Measurements from ENCODE around the gene PPP2R2C.

The PPP2R2C gene

DNA sequence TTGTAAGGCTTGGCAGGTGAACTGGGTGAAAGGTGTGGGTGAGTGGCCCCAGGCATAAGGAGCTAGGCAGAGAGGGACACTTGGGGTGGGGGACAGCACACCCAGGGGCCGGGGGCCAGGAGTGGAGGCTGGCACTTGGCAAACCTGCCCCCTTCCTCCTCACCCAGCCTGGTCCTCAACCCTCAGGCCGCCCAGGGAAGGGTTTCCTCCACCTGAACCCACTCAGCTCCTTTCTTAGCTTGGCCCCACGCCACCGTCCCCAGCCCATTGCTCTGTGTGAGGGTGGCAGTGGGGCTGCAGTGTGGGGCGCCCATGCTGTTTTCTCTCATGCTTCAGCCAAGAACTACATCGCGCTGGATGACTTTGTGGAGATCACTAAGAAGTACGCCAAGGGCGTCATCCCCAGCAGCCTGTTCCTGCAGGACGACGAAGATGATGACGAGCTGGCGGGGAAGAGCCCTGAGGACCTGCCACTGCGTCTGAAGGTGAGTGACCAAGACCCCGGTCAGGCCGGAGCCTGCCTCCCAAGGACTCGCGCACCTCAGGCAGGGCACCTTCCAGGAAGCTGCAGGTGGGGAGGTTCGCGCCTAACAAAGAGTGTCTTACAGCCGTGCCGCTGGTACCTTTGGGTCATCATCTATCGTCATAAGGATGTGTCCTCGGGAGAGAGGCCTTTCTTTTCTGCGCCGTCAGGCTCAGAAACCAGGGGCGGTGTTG, 177.6 kb downstream of the PPP2R2C start:
- no peak for DNase-seq
- in situ Hi-C loops (cut with HindIII; ENCODE audit: low pct_ligation_motif_present, low pct_unique_long_range_greater_than_20kb, low sequenced_read_pairs): no loop called here

DNA sequence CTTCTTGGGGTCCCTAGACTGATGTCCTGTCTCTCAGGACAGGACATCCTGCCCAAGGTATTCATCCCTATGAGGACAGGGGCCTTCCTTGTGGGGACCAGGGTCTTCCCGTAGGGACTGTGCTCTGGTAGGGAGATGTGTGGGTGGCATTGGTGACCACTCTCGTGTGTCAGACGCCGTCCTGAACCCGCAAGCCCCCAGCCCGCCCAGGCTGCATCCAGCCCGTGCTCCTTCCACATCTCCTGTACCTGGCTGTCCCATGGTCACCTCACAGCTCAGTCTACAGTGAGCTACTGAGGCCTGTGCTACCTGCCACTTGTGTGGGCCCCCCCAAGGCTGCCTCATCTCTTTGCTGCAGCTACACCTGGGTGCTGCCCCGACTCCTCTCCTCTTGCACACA, 178.8 kb downstream of the PPP2R2C start:
- in situ Hi-C loops (cut with HindIII; ENCODE audit: low pct_ligation_motif_present, low pct_unique_long_range_greater_than_20kb, low sequenced_read_pairs): no loop called here
- no peak for DNase-seq

DNA sequence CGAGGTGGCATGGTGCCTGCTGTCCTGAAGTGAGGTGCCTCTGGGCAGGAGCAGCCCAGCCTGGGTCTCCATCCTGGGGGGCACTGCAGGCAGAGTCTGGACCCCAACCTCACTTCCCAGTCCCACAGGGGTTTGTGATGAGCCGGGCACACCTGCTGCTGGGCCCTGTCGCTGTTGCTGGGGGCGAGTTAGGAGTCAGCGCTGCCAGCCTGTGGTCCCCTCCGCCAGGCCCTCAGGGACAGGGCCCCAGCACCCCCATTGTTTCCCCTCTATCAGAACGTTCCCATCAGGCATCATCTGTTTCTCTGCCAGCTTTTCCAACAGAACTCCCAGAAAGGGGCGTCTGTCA, 179.3 kb downstream of the PPP2R2C start:
- in situ Hi-C loops (cut with HindIII; ENCODE audit: low pct_ligation_motif_present, low pct_unique_long_range_greater_than_20kb, low sequenced_read_pairs): no loop called here
- no peak for DNase-seq

DNA sequence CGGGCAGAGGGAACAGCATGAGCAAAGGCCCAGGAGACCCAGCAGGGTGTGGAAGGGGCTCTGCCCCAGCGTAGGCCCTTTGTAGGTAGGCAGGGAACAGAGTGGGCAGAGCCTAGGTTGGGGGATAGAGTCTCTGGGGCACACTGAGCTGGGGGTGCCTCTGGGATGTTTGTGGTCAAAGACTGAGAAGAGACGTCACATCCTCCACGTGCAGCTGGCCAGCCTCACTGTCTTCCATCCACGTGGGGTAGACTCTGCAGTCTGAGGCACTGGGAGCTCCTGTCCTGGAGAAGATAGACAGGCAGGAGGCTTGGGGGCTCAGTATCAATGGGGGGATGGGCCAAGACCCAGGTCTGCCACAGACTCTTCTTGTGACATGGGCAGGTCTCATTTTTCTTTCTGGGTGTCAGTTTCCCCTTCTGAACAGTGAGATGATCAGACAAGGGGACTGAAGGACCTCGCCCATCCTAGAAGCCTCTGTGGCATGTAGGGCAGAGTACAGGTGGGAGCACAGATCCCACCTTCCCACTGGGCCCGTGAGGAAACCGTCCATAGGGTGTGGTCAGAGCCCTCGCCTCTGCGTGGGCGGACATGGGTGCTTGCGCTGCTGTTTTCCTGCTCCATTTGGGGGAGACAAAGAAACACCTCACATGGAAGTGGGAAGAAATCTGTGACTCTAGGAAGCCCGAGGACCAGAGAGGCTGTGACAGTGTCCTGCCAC, 179.9 kb downstream of the PPP2R2C start:
- in situ Hi-C loops (cut with HindIII; ENCODE audit: low pct_ligation_motif_present, low pct_unique_long_range_greater_than_20kb, low sequenced_read_pairs): no loop called here
- no peak for DNase-seq

DNA sequence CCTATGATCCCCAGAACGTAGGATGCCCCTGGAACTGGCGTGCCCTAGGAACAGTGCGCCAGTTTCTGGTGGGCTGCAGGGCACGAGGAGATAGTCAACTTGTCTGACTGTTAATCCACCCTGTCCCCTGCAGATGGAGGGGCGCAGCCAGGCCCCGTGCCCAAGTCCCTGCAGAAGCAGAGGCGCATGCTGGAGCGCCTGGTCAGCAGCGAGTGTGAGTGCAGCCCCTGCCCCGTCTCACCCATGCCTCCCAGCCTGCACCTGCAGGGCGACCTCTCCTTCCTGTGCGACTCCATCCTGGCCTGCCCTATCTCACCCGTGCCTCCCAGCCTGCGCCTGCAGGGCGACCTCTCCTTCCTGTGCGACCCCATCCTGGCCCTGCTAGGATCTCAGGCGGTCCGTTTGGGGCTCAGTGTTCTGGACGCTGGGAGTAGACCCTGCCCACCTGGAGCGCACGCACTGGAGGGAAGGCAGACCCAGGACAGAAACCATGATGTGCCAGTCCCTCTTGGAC, 180.6 kb downstream of the PPP2R2C start:
- no peak for DNase-seq
- in situ Hi-C loops (cut with HindIII; ENCODE audit: low pct_ligation_motif_present, low pct_unique_long_range_greater_than_20kb, low sequenced_read_pairs): no loop called here

DNA sequence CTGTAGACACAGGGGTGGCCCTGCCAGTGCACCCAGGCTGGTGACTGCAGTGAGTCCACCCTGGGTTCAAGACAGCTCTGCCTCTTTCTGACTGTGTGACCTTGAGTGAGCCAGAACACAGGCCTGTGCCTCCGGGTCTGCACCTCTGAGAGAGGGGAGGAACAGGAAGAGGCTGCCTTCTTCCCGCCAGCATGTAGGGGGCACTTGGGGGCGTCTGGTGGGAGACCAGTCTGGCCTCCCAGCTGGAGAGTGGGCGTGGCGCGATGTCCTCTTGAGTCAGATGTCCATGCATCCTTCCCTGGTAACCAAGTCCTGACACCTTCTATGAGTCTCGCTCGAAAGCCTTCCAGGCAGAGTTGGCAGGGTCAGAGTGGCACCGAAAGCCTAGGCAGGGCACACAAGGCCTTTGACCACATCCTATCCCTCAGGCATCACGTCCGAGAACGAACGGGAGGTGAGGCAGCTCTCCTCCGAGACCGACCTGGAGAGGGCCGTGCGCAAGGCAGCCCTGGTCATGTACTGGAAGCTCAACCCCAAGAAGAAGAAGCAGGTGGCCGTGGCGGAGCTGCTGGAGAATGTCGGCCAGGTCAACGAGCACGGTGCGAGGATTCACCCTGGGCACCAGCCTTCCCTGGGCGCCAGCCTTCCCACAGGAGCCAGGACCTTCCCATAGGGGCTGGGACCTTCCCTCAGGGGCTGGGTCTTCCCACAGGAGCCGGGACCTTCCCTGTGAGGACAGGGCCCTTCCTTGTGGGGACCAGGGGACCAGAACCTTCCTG, 181.5 kb downstream of the PPP2R2C start:
- no peak for DNase-seq
- in situ Hi-C loops (cut with HindIII; ENCODE audit: low pct_ligation_motif_present, low pct_unique_long_range_greater_than_20kb, low sequenced_read_pairs): no loop called here

DNA sequence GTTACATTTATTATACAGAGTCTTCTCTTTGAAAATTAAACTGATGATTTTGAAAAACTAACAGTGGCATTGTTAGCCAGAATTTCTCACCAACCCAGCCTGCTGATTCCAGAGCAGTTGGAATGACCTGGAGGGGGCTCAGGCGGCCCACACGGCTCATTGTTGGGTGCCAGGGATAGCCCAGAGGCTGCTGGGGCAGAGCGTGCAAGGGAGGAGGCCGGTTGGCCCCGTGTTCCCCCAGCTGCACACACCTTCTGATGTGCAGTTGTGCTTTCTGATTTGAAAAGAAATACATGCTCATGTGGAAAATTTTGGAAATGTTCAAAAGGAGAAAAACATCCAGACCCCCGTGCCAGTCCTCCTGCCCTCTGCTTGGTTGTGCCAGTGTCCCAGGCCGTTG, 182.2 kb downstream of the PPP2R2C start:
- DNase-seq: no peak
- in situ Hi-C loops (cut with HindIII; ENCODE audit: low pct_ligation_motif_present, low pct_unique_long_range_greater_than_20kb, low sequenced_read_pairs): no loop called here

DNA sequence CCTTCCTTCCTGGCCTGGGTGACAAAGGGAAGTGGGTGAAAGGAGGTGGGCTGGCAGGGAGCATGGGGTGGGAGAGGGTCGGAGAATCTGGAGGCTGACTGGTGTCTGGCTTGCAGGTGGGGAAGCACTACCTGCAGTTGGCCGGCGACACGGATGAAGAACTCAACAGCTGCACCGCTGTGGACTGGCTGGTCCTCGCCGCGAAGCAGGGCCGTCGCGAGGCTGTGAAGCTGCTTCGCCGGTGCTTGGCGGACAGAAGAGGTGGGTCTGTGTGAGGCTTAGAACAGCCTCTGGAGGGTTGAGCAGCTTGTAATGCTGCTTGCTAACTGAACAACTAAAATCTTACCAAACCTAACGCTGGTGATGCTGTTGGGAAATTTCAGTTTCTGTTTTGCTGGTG, 183.5 kb downstream of the PPP2R2C start:
- no peak for DNase-seq
- in situ Hi-C loops (cut with HindIII; ENCODE audit: low pct_ligation_motif_present, low pct_unique_long_range_greater_than_20kb, low sequenced_read_pairs): no loop called here

DNA sequence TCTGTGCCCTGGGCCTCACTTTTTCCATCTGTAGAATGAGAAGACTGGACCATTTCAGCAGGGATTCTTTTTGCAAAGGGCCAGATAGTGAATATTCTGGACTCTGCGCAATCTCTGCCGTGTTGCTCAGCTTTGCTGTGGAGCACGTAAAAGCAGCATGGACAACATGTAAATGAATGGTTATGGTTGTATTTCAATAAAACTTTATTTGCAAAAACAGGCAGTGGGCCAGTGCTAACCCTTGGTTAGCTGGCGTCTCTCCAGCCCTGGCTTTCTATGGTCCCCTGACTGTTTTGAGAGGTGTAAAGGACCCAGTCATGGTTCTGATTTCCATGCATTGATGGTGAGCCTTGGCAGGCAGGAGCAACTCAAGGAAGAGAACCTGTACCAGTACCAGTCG, 184.1 kb downstream of the PPP2R2C start:
- no peak for DNase-seq
- in situ Hi-C loops (cut with HindIII; ENCODE audit: low pct_ligation_motif_present, low pct_unique_long_range_greater_than_20kb, low sequenced_read_pairs): no loop called here

DNA sequence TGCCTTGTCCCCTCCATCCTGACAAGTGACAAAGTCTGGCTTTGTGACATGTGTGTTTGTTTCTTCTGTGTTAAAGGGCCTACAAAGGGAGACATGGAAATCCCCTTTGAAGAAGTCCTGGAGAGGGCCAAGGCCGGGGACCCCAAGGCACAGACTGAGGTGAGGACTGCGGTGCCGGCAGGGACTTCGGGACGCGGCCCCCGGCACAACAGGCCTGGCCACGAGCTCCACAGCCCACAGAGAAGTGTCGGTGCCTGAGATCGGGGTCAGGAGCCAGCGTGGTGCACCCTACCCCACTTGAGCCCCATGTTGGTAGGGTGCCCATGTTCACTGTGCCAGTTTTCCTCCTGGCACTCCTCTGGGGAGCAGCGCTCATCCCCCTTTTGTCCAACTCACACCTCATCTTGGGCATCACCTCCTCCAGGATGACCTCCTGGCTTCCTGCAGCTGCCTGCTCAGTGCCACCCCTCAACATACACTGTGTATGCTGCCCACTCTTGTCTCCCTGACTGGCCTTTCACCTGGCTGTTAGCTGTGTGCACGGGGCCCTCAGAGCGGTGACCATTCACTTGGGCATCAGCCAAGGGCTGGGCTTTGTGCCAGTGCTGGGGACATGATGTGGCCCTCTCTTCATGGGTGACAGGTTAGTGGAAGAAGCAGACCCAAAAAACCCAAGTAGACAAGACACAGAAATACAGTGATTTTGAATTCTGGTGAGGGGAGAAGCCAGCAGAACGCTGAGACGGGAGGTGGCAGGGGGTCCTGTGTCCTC, 185.2 kb downstream of the PPP2R2C start:
- no peak for DNase-seq
- in situ Hi-C loops (cut with HindIII; ENCODE audit: low pct_ligation_motif_present, low pct_unique_long_range_greater_than_20kb, low sequenced_read_pairs): no loop called here

DNA sequence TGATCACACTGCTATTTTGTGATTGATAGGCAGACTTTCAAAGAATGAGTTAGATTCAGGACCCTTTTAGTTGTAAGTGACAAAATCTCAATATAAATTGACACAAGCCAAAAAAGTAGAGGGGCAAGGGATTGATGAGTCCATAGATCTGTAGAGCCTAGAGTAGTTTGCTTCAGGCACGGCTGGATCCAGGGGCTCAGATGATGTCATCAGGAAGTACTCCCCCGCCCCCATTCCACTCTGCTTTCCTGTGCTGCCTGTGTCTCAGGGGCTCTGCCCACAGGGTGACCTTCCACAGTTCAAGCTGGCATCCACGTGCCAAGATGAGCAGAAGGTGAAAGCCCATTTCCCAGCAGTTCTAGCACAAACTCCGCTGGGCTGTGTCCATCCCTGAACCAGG, 189.1 kb downstream of the PPP2R2C start:
- DNase-seq: no peak
- in situ Hi-C loops (cut with HindIII; ENCODE audit: low pct_ligation_motif_present, low pct_unique_long_range_greater_than_20kb, low sequenced_read_pairs): no loop called here

DNA sequence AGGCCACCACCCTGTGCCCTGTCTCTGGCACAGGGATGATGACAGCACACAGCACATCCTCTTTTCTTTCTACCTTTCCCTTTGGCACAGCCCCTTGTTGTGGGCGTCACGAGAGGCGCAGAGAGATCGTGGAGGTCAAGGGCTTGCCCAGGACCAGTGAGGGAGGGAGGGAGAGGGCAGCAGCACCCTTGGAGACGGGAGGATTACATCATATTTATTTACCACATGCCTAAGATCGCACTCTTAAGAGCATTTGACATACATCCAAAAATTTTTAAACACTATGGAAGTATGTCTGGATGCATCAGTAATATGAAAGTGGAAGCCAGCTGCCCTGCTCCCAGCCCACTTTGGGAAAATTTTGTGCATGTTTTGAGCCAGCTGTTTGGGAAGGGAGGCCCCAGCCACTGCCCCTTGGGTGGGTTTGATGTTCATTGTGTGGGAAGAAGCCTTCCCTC, 190.1 kb downstream of the PPP2R2C start:
- in situ Hi-C loops (cut with HindIII; ENCODE audit: low pct_ligation_motif_present, low pct_unique_long_range_greater_than_20kb, low sequenced_read_pairs): no loop called here
- DNase-seq: no peak

DNA sequence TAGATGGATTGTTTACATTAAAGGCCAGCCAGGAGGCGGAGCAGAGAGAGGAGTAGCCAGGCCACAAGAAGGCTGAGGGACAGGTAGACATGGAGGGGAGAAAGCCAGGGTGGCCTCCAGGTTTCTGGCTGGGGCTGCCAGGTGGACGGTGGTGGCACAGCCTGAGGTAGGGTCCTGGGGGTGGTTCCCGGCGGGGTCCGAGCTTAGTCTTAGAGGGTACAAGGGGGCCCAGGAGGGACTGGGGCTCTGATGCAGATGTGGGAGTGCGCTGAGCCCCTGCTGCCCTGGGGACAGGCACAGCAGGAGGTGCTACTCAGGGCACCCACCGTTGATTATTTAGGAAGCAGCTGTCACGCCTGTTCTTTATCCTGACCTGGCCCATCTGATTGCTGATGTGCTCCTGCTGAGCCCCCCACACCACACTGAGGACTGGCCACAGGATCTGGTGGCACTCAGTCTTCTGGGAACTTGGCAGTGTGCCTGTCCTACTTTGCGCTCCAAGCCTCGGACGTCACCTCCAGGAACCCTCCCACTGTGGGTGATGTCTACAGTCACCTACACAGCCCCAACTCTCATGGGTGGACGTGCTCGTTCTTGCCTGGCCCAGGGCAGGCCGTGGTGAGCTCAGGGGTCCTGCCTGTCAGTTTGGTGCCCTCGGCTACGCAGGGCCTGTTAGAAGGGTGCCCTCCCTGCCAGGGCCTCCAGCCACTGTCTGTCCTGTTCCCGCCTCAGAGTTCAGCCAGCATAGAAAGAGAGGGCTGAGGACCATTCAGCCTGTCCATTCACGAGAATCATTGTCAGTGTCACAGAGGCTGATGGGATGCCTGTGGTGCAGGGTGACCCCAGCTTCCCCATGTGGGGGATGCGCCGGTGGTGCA, 190.7 kb downstream of the PPP2R2C start:
- DNase-seq: no peak
- in situ Hi-C loops (cut with HindIII; ENCODE audit: low pct_ligation_motif_present, low pct_unique_long_range_greater_than_20kb, low sequenced_read_pairs): no loop called here

DNA sequence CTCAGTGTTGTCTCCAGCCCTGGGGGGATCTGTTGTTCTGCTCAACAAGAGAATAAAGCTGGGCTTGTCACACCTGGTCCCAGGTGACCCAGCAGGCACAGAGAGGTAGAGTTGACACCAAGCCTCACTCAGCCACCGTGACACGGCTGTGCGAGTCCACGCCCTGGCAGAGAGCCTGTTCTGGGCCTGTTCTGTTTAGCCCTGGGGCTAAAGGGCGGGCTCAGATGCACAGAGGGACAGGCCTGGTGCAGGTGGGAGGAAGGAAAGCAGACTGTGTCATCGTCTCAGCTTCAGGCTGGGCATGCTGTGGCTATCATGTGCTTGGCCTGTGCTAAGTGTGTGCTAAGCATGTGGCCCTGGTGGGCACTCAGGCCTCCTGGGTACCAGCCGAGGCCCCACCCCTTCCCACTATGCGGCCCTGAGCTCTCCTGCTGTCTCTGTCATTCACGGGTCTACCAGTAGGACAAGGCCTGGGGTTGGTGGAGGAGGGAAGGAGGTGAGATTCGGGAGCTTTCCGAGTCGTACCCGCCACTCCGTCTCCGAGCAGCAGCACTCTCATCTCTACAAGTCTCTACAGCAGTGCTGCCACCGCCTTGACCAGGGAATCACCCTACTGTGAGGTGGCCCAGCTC, 191.9 kb downstream of the PPP2R2C start:
- in situ Hi-C loops (cut with HindIII; ENCODE audit: low pct_ligation_motif_present, low pct_unique_long_range_greater_than_20kb, low sequenced_read_pairs): no loop called here
- no peak for DNase-seq

DNA sequence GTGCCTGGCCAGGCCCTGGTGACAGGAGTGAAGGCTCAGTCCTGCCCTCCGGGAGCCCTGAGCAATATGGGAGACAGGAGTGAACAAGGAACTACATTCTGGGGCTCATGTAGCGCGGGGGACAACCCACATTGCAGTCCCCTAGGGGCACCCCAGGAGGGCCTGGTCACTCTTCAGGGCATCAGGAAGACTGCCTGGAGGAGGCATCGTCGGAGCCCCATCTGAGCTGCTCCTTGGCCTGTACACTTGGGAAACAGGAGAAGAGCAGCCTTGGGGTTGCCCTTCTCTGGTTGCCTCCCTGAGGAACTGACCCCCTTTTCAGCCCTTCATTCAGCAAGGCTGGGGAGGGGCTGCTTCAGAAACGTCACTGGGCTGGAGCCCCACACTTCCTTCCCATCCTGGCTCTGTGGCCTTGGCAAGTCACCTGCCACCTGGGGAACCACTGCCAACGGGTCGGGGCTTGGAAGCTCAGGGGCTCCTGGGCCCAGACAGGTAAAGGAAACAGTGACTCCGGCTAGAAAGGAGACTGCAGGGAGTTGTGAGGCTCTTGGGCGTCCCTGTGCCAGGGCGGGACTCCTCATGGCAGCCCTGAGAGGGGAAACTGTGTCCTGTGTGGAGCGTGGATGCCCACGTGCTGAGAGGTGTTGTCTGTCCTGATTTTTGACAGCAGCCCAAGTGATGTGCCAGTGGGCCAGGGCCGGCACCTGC, 192.7 kb downstream of the PPP2R2C start:
- in situ Hi-C loops (cut with HindIII; ENCODE audit: low pct_ligation_motif_present, low pct_unique_long_range_greater_than_20kb, low sequenced_read_pairs): no loop called here
- no peak for DNase-seq

DNA sequence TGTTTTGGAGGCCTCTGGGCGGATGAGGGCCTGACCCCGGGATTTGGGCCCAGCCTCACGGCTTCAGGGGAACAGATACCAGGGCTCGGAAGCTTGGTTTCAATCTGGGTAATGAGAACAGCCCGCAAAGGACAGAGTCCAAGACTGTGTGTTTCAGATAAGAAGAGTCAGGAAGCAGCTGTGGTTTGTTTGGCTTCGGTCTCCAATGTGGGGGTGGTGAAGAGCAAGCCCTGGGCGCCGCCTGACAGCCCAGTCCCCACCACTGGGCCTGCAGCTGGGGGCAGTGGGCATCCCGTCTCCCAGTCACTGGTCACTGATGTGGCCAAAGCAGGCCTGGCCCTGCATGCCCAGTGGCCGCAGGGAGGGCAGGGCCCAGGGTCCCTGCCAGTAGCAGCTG, 193.6 kb downstream of the PPP2R2C start:
- in situ Hi-C loops (cut with HindIII; ENCODE audit: low pct_ligation_motif_present, low pct_unique_long_range_greater_than_20kb, low sequenced_read_pairs): no loop called here
- no peak for DNase-seq

Data from ACHN (cell line).